Testis (tissue), 3 donors: ENCODE results near the gene MRPL9. TPM values are rescaled to one million over a fixed set of nuclear protein-coding genes. Genes with fewer than 3 reads are reported as not detected.

Source experiments
- DNase-seq: peaks from one replicate; pipeline ENCODE4 v3.0.0-alpha.2; 2019
- H3K27ac ChIP-seq, 2 donors: fragments of 200-600 bp; sonication (generic); one replicate each; pipeline ENCODE4 v1.5.1; 2019
- H3K27me3 ChIP-seq: fragments of 200-600 bp; sonication (generic); one replicate; pipeline ENCODE4 v1.5.1; 2019
- H3K36me3 ChIP-seq: fragments of 200-600 bp; sonication (generic); one replicate; pipeline ENCODE4 v1.5.1; 2017; ENCODE audit warnings: low read depth; ENCODE audit errors: missing control alignments
- H3K4me1 ChIP-seq: fragments of 200-600 bp; sonication (generic); one replicate; pipeline ENCODE4 v1.5.1; 2019
- H3K4me3 ChIP-seq, 2 donors: fragments of 200-600 bp; sonication (generic); one replicate each; pipeline ENCODE4 v1.5.1; 2017 to 2019
- H3K9me3 ChIP-seq: fragments of 200-600 bp; sonication (generic); one replicate; pipeline ENCODE4 v1.5.1; 2017
- CTCF ChIP-seq, 3 experiments: fragments of 450-650 bp in 2 of 3; fragments of 200-600 bp in 1 of 3; sonication (generic) in 1 of 3; IDR thresholded peaks; one replicate each; pipeline ENCODE4 v1.5.1; 2016 to 2019; ENCODE audit warnings: antibody characterized with exemption in 3 of 3, mild to moderate bottlenecking in 2 of 3, moderate library complexity in 1 of 3
- POLR2A ChIP-seq: fragments of 450-650 bp; IDR thresholded peaks from one replicate; pipeline ENCODE4 v1.6.1; 2017; ENCODE audit warnings: antibody characterized with exemption, mild to moderate bottlenecking, moderate library complexity
- WGBS, 2 donors: methylation state at CpG; one replicate each; pipeline ENCODE4 v1.1.5; 2018; 5-methylcytosine and 5-hydroxymethylcytosine counted together
- intact Hi-C: fragments of 100-400 bp; cut with DNase I; formaldehyde crosslinking; loops from one replicate; pipeline ENCODE4 v1.15.1; 2023; ENCODE audit warnings: low total_unique reads
- polyA plus RNA-seq: library from polyadenylated mRNA; stranded (reverse); fragments of 350-450 nt; fragmentation: Illumina TruSeq; extraction: RNeasy Lipid Tissue Mini Kit (QIAGEN cat#74804); gene quantifications from one replicate; pipeline ENCODE4 v1.2.3, GENCODE V29; 2014; ENCODE audit warnings: low read depth, low replicate concordance; ENCODE audit not compliant: insufficient read depth
- total RNA-seq, 2 donors: library from RNA; depleted of rRNA; stranded (reverse); fragments of >200 nt; gene quantifications; one replicate each; pipeline ENCODE4 v1.2.3, GENCODE V29; 2016

The MRPL9 gene
- total and polyA plus RNA-seq, 3 donors from 2014 or later: 53.5 to 75.0 (median 70.6) TPM

GRCh38 chr1:151759241-151759640 lies 4.1 kb downstream of the MRPL9 start:
- intact Hi-C loops: no loop called here
- Histone ChIP-seq H3K27ac (no peak overlapping the region), H3K36me3 (no peaks in the 10 kb centered on the region), H3K9me3 (no peaks in the 10 kb centered on the region), H3K27me3 (no peaks in the 10 kb centered on the region), H3K4me1 (no peaks in the 10 kb centered on the region), H3K4me3 (no peak overlapping the region)
- DNase-seq: no peak
- TF ChIP-seq POLR2A: no peak
- TF ChIP-seq CTCF (IDR thresholded peaks at IDR 0.05): no peak

GRCh38 chr1:151756291-151756690 lies 7.0 kb downstream of the MRPL9 start:
- no peak for DNase-seq
- H3K27me3 ChIP-seq: no peaks in the 10 kb centered on the region
- H3K4me3 ChIP-seq: no peak overlapping the region
- WGBS, 2 donors: 75 to 88% methylated on average over 1 of the region's 1 CpG
- intact Hi-C loops: no loop called here
- TF ChIP-seq POLR2A: no peak
- no peak for TF ChIP-seq CTCF (IDR thresholded peaks at IDR 0.05)
- H3K9me3 ChIP-seq: no peaks in the 10 kb centered on the region
- no peaks in the 10 kb centered on the region for H3K36me3 ChIP-seq
- no peak overlapping the region for H3K27ac ChIP-seq
- H3K4me1 ChIP-seq: no peaks in the 10 kb centered on the region

GRCh38 chr1:151741516-151741915 lies 21.8 kb downstream of the MRPL9 start:
- Histone ChIP-seq H3K9me3 (no peaks in the 10 kb centered on the region), H3K4me1 (no peaks in the 10 kb centered on the region), H3K36me3 (no peaks in the 10 kb centered on the region), H3K27me3 (no peaks in the 10 kb centered on the region), H3K27ac (no peak overlapping the region), H3K4me3 (no peak overlapping the region)
- intact Hi-C loops: no loop called here
- DNase-seq: no peak
- TF ChIP-seq POLR2A: no peak
- no peak for TF ChIP-seq CTCF (IDR thresholded peaks at IDR 0.05)
- WGBS, 2 donors: 91 to 93% methylated on average over 4 of the region's 4 CpGs

DNA sequence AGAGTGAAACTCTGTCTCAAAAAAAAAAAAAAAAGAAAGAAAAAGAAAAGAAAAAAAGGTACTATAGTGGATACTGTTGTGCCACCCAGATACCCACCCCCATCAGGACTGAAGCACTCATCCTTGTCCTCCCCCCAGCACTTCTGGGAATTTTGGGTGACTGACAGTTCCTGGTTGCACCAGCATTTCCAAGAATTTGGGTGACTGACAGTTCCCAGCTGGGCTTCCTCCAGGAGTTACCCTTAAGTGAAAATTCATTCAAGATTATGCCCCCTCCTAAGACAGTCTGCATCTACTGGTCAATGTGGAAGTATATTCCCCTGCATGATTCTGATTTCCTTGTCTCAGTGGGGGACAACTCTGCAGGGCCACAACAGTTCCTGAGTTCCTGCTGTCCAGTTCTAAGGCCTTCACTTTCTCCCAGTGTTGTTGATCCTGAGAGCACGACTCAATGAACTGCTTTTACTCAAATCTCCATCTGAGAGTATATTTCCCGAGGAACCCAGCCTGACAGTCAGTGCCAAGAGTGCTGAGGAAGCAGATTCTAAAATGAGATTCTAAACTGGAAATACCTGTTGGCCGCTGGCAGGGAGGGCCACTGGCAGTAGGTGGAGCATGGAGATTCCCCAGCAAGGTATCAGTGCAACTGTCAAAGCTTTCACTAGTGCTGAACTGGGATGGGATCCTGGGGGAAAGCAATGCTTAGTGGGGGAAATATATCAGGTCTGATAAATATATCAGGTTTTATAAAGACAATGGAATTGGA lies 23.5 kb downstream of the MRPL9 start:
- TF ChIP-seq POLR2A (no peak), CTCF (IDR thresholded peaks at IDR 0.05) (no peak)
- no peak for DNase-seq
- WGBS, 2 donors: 74 to 81% methylated on average over 3 of the region's 3 CpGs
- Histone ChIP-seq H3K27ac (no peak overlapping the region), H3K9me3 (no peaks in the 10 kb centered on the region), H3K27me3 (no peaks in the 10 kb centered on the region), H3K4me1 (no peaks in the 10 kb centered on the region), H3K36me3 (no peaks in the 10 kb centered on the region), H3K4me3 (no peak overlapping the region)
- intact Hi-C loops: loop anchor here (10.0 kb wide), 1 partner anchor 205 kb away; no protein-coding TSS in a partner anchor

DNA sequence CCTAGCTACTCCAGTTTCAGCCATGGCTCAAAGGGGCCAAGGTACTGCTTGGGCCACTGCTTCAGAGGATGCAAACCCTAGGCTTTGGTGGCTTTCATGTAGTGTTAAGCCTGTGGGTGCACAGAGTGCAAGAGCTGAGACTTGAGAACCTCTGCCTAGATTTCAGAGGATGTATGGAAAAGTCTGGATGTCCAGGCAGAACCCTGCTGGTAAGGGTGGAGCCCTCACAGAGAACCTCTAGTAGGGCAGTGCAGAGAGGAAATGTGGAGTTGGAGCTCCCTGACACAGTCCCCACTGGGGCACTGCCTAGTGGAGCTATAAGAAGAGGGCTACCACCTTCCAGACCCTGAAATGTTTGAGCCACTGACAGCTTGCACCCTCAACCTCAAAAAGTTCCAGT lies 25.8 kb downstream of the MRPL9 start:
- Histone ChIP-seq H3K4me1 (no peaks in the 10 kb centered on the region), H3K9me3 (no peaks in the 10 kb centered on the region), H3K36me3 (no peaks in the 10 kb centered on the region), H3K27ac (no peak overlapping the region), H3K4me3 (no peak overlapping the region), H3K27me3 (no peaks in the 10 kb centered on the region)
- TF ChIP-seq CTCF (IDR thresholded peaks at IDR 0.05) (no peak), POLR2A (no peak)
- intact Hi-C loops: loop anchor here (10.0 kb wide), 1 partner anchor 203 kb away; no protein-coding TSS in a partner anchor
- no peak for DNase-seq
